Measurements from ENCODE around the gene FAM222B.
A peak's percentile ranks its signal among the peaks of the same experiment; 100 is the strongest.
"Not testable (repeated sequence)": the region's sequence is repeated elsewhere in the genome, so short reads cannot be mapped to it uniquely, and the experiment has no call there.

The FAM222B gene

GRCh38 chr17:28818819-28819221 lies 23.8 kb downstream of the FAM222B start:
- Histone ChIP-seq H3K4me3 (ENCODE audit: low read length) (no peak overlapping the region), H3K27me3 (ENCODE audit: control insufficient read depth, insufficient read depth, low read length) (no peaks in the 10 kb centered on the region), H3K9me3 (ENCODE audit: control insufficient read depth, low read length) (no peaks in the 10 kb centered on the region), H3K36me3 (ENCODE audit: control insufficient read depth, insufficient read depth, low read length) (no peaks in the 10 kb centered on the region), H3K9ac (ENCODE audit: low read length) (no peak overlapping the region), H3K4me1 (ENCODE audit: control insufficient read depth, insufficient read depth, low read length) (no peaks in the 10 kb centered on the region)

- no peak overlapping the region for H3K9ac ChIP-seq (ENCODE audit: low read length)
Observed at GRCh38 chr17:28816540-28816939, 26.1 kb downstream of the FAM222B start.

GRCh38 chr17:28812748-28813377 lies 29.7 kb downstream of the FAM222B start:
- Histone ChIP-seq H3K4me1 (ENCODE audit: control insufficient read depth, insufficient read depth, low read length) (peaks cover 19% of the 10 kb centered on the region), H3K36me3 (ENCODE audit: control insufficient read depth, insufficient read depth, low read length) (no peaks in the 10 kb centered on the region), H3K9ac (ENCODE audit: low read length) (peak overlapping the region; percentile 87), H3K27me3 (ENCODE audit: control insufficient read depth, insufficient read depth, low read length) (no peaks in the 10 kb centered on the region), H3K4me3 (ENCODE audit: low read length) (peak overlapping the region; percentile 89), H3K9me3 (ENCODE audit: control insufficient read depth, low read length) (no peaks in the 10 kb centered on the region)

More at GRCh38 chr17:28816540-28816939, 26.1 kb downstream of the FAM222B start:
- no peaks in the 10 kb centered on the region for H3K9me3 ChIP-seq (ENCODE audit: control insufficient read depth, low read length)
- no peak overlapping the region for H3K4me3 ChIP-seq (ENCODE audit: low read length)
- H3K36me3 ChIP-seq (ENCODE audit: control insufficient read depth, insufficient read depth, low read length): no peaks in the 10 kb centered on the region
- H3K27me3 ChIP-seq (ENCODE audit: control insufficient read depth, insufficient read depth, low read length): no peaks in the 10 kb centered on the region
- H3K4me1 ChIP-seq (ENCODE audit: control insufficient read depth, insufficient read depth, low read length): no peaks in the 10 kb centered on the region

- H3K27me3 ChIP-seq (ENCODE audit: control insufficient read depth, insufficient read depth, low read length): no peaks in the 10 kb centered on the region
- H3K4me3 ChIP-seq (ENCODE audit: low read length): peak overlapping the region; percentile 89
- peak overlapping the region; percentile 87 for H3K9ac ChIP-seq (ENCODE audit: low read length)
- H3K36me3 ChIP-seq (ENCODE audit: control insufficient read depth, insufficient read depth, low read length): no peaks in the 10 kb centered on the region
- no peaks in the 10 kb centered on the region for H3K9me3 ChIP-seq (ENCODE audit: control insufficient read depth, low read length)
- peaks cover 26% of the 10 kb centered on the region for H3K4me1 ChIP-seq (ENCODE audit: control insufficient read depth, insufficient read depth, low read length)
Observed at GRCh38 chr17:28812091-28812747, 30.4 kb downstream of the FAM222B start.

GRCh38 chr17:28811651-28812090 lies 30.9 kb downstream of the FAM222B start:
- no peaks in the 10 kb centered on the region for H3K27me3 ChIP-seq (ENCODE audit: control insufficient read depth, insufficient read depth, low read length)
- H3K9ac ChIP-seq (ENCODE audit: low read length): peak overlapping the region; percentile 87
- H3K36me3 ChIP-seq (ENCODE audit: control insufficient read depth, insufficient read depth, low read length): no peaks in the 10 kb centered on the region
- peaks cover 28% of the 10 kb centered on the region for H3K4me1 ChIP-seq (ENCODE audit: control insufficient read depth, insufficient read depth, low read length)
- H3K9me3 ChIP-seq (ENCODE audit: control insufficient read depth, low read length): no peaks in the 10 kb centered on the region
- peak overlapping the region; percentile 89 for H3K4me3 ChIP-seq (ENCODE audit: low read length)

GRCh38 chr17:28810437-28810836 lies 32.2 kb downstream of the FAM222B start:
- H3K9me3 ChIP-seq (ENCODE audit: control insufficient read depth, low read length): no peaks in the 10 kb centered on the region
- no peak overlapping the region for H3K4me3 ChIP-seq (ENCODE audit: low read length)
- H3K9ac ChIP-seq (ENCODE audit: low read length): no peak overlapping the region
- H3K36me3 ChIP-seq (ENCODE audit: control insufficient read depth, insufficient read depth, low read length): no peaks in the 10 kb centered on the region
- peaks cover 28% of the 10 kb centered on the region for H3K4me1 ChIP-seq (ENCODE audit: control insufficient read depth, insufficient read depth, low read length)
- H3K27me3 ChIP-seq (ENCODE audit: control insufficient read depth, insufficient read depth, low read length): no peaks in the 10 kb centered on the region

GRCh38 chr17:28807925-28808634 lies 34.5 kb downstream of the FAM222B start:
- no peak overlapping the region for H3K4me3 ChIP-seq (ENCODE audit: low read length)
- H3K9ac ChIP-seq (ENCODE audit: low read length): peak overlapping the region; percentile 45

GRCh38 chr17:28796062-28796461 lies 46.5 kb downstream of the FAM222B start:
- no peaks in the 10 kb centered on the region for H3K4me1 ChIP-seq (ENCODE audit: control insufficient read depth, insufficient read depth, low read length)
- H3K9ac ChIP-seq (ENCODE audit: low read length): no peak overlapping the region
- H3K9me3 ChIP-seq (ENCODE audit: control insufficient read depth, low read length): no peaks in the 10 kb centered on the region
- no peaks in the 10 kb centered on the region for H3K27me3 ChIP-seq (ENCODE audit: control insufficient read depth, insufficient read depth, low read length)
- no peak overlapping the region for H3K4me3 ChIP-seq (ENCODE audit: low read length)
- no peaks in the 10 kb centered on the region for H3K36me3 ChIP-seq (ENCODE audit: control insufficient read depth, insufficient read depth, low read length)

More at GRCh38 chr17:28807925-28808634, 34.5 kb downstream of the FAM222B start:
- Histone ChIP-seq H3K36me3 (ENCODE audit: control insufficient read depth, insufficient read depth, low read length) (no peaks in the 10 kb centered on the region), H3K4me1 (ENCODE audit: control insufficient read depth, insufficient read depth, low read length) (peaks cover 28% of the 10 kb centered on the region), H3K27me3 (ENCODE audit: control insufficient read depth, insufficient read depth, low read length) (no peaks in the 10 kb centered on the region), H3K9me3 (ENCODE audit: control insufficient read depth, low read length) (no peaks in the 10 kb centered on the region)

GRCh38 chr17:28794846-28795441 lies 47.6 kb downstream of the FAM222B start:
- not testable (repeated sequence) for H3K9ac ChIP-seq (ENCODE audit: low read length); H3K27me3 ChIP-seq (ENCODE audit: control insufficient read depth, insufficient read depth, low read length); H3K9me3 ChIP-seq (ENCODE audit: control insufficient read depth, low read length); H3K4me1 ChIP-seq (ENCODE audit: control insufficient read depth, insufficient read depth, low read length); H3K4me3 ChIP-seq (ENCODE audit: low read length); H3K36me3 ChIP-seq (ENCODE audit: control insufficient read depth, insufficient read depth, low read length)

- no peaks in the 10 kb centered on the region for H3K9me3 ChIP-seq (ENCODE audit: control insufficient read depth, low read length)
- H3K4me3 ChIP-seq (ENCODE audit: low read length): no peak overlapping the region
- no peak overlapping the region for H3K9ac ChIP-seq (ENCODE audit: low read length)
- no peaks in the 10 kb centered on the region for H3K36me3 ChIP-seq (ENCODE audit: control insufficient read depth, insufficient read depth, low read length)
- H3K27me3 ChIP-seq (ENCODE audit: control insufficient read depth, insufficient read depth, low read length): no peaks in the 10 kb centered on the region
- H3K4me1 ChIP-seq (ENCODE audit: control insufficient read depth, insufficient read depth, low read length): no peaks in the 10 kb centered on the region
Observed at GRCh38 chr17:28792877-28793661, 49.5 kb downstream of the FAM222B start.

- Histone ChIP-seq H3K27me3 (ENCODE audit: control insufficient read depth, insufficient read depth, low read length) (no peaks in the 10 kb centered on the region), H3K4me3 (ENCODE audit: low read length) (no peak overlapping the region), H3K9me3 (ENCODE audit: control insufficient read depth, low read length) (no peaks in the 10 kb centered on the region), H3K4me1 (ENCODE audit: control insufficient read depth, insufficient read depth, low read length) (no peaks in the 10 kb centered on the region), H3K36me3 (ENCODE audit: control insufficient read depth, insufficient read depth, low read length) (no peaks in the 10 kb centered on the region), H3K9ac (ENCODE audit: low read length) (no peak overlapping the region)
Observed at GRCh38 chr17:28788100-28788499, 54.5 kb downstream of the FAM222B start.
